Endothelial cell of umbilical vein (primary cell): ENCODE data around the gene MYH3.

ENCODE experiments used
- CTCF ChIP-seq, 2 donors: IDR thresholded peaks; 1 replicate in 1 of 2; 2 replicates in 1 of 2; pipeline ENCODE4 v1.5.1; 2011; ENCODE audit warnings: low read length in 2 of 2, mild to moderate bottlenecking in 2 of 2, moderate library complexity in 2 of 2, control low read depth in 1 of 2, inconsistent platforms in 1 of 2, low read depth in 1 of 2; ENCODE audit not compliant: insufficient read depth in 1 of 2; ENCODE audit errors: extremely low read depth in 1 of 2
- POLR2AphosphoS5 ChIP-seq: IDR thresholded peaks from 2 replicates; pipeline ENCODE4 v1.6.1; 2012; ENCODE audit warnings: low read depth, mild to moderate bottlenecking, control low read depth, low read length, moderate library complexity; ENCODE audit not compliant: insufficient read depth

GRCh38 chr17:10661437-10661836, 4.3 kb upstream of the MYH3 start:
- no peak for TF ChIP-seq CTCF (IDR thresholded peaks at IDR 0.05; ENCODE audit: extremely low read depth in 1 of 2, insufficient read depth in 1 of 2, low read depth in 1 of 2, low read length in 2 of 2)
- TF ChIP-seq POLR2AphosphoS5 = no peak
